CD14-positive monocyte (primary cell): ENCODE data around the gene PKNOX2. TPM values are rescaled to one million over a fixed set of nuclear protein-coding genes. Genes with fewer than 3 reads are reported as not detected.

Experiments used
- DNase-seq, 3 donors: peaks; one replicate each; pipeline ENCODE4 v3.0.0-alpha.2; 2011 to 2022
- H2AFZ ChIP-seq: 2 replicates; pipeline ENCODE4 v1.6.0; 2012; ENCODE audit warnings: mild to moderate bottlenecking, low read depth, low read length, inconsistent platforms; ENCODE audit not compliant: insufficient read depth, poor library complexity, severe bottlenecking
- H3K27ac ChIP-seq, 2 donors: 1 replicate in 1 of 2; 2 replicates in 1 of 2; pipeline ENCODE4 v1.5.1; 2012 to 2013; ENCODE audit warnings: low read length in 2 of 2, control low read depth in 1 of 2, inconsistent platforms in 1 of 2, low read depth in 1 of 2, mild to moderate bottlenecking in 1 of 2
- H3K27me3 ChIP-seq, 2 donors: one replicate each; pipeline versions ENCODE4 v1.6.0 to v1.6.1; 2011 to 2013; ENCODE audit warnings: low read length in 2 of 2; ENCODE audit not compliant: control insufficient read depth in 2 of 2, insufficient read depth in 2 of 2
- H3K36me3 ChIP-seq, 2 donors: replicated peaks in 1 of 2; 1 replicate in 1 of 2; 2 replicates in 1 of 2; pipeline versions ENCODE4 v1.5.1 to v1.6.1; 2012 to 2013; ENCODE audit warnings: low read length in 2 of 2, control low read depth in 1 of 2, inconsistent platforms in 1 of 2, mild to moderate bottlenecking in 1 of 2; ENCODE audit not compliant: insufficient read depth in 2 of 2, control insufficient read depth in 1 of 2
- H3K4me1 ChIP-seq, 2 donors: 1 replicate in 1 of 2; 2 replicates in 1 of 2; pipeline versions ENCODE4 v1.5.1 to v1.6.1; 2012 to 2013; ENCODE audit warnings: low read length in 2 of 2, control low read depth in 1 of 2, inconsistent platforms in 1 of 2, mild to moderate bottlenecking in 1 of 2, moderate library complexity in 1 of 2; ENCODE audit not compliant: insufficient read depth in 2 of 2, control insufficient read depth in 1 of 2
- H3K4me2 ChIP-seq: replicated peaks from 2 replicates; pipeline ENCODE3; 2012; ENCODE audit warnings: low read length, moderate library complexity, mild to moderate bottlenecking; ENCODE audit not compliant: poor library complexity, severe bottlenecking; ENCODE audit errors: extremely low read depth
- H3K4me3 ChIP-seq, 3 experiments: fragments of 200-600 bp in 1 of 3; sonication (generic) in 1 of 3; replicated peaks in 1 of 3; 1 replicate in 2 of 3; 2 replicates in 1 of 3; pipeline ENCODE4 v1.5.1; 2011 to 2013; ENCODE audit warnings: low read length in 3 of 3, mild to moderate bottlenecking in 3 of 3, control low read depth in 2 of 3, low read depth in 2 of 3, inconsistent platforms in 1 of 3, moderate library complexity in 1 of 3
- H3K79me2 ChIP-seq: 2 replicates; pipeline ENCODE4 v1.6.0; 2012; ENCODE audit warnings: mild to moderate bottlenecking, control low read depth, inconsistent platforms, low read length, moderate library complexity; ENCODE audit not compliant: insufficient read depth
- H3K9ac ChIP-seq: 2 replicates; pipeline ENCODE4 v1.6.0; 2017; ENCODE audit warnings: low read length, mild to moderate bottlenecking; ENCODE audit not compliant: insufficient read depth, poor library complexity, severe bottlenecking
- H3K9me3 ChIP-seq, 2 donors: replicated peaks in 1 of 2; 1 replicate in 1 of 2; 2 replicates in 1 of 2; pipeline versions ENCODE4 v1.5.1 to v1.6.1; 2012 to 2013; ENCODE audit warnings: low read length in 2 of 2, control low read depth in 1 of 2; ENCODE audit not compliant: control insufficient read depth in 1 of 2, insufficient read depth in 1 of 2
- H4K20me1 ChIP-seq: 2 replicates; pipeline ENCODE4 v1.6.0; 2012; ENCODE audit warnings: mild to moderate bottlenecking, low read length, control low read depth, moderate library complexity; ENCODE audit not compliant: insufficient read depth
- H3K27ac Mint-ChIP-seq, 7 donors: one replicate each; pipeline ENCODE4 v1.8.0; 2020; ENCODE audit warnings: mild to moderate bottlenecking in 7 of 7, mixed read lengths in 7 of 7, moderate library complexity in 6 of 7, inconsistent platforms in 2 of 7
- H3K27me3 Mint-ChIP-seq, 3 donors: one replicate each; pipeline ENCODE4 v1.8.0; 2021 to 2022; ENCODE audit warnings: low read depth in 3 of 3, mild to moderate bottlenecking in 3 of 3, mixed read lengths in 3 of 3, moderate library complexity in 3 of 3, inconsistent platforms in 1 of 3
- H3K36me3 Mint-ChIP-seq, 2 donors: one replicate each; pipeline ENCODE4 v1.8.0; 2020; ENCODE audit warnings: mixed read lengths in 2 of 2, inconsistent platforms in 1 of 2, mild to moderate bottlenecking in 1 of 2
- H3K4me1 Mint-ChIP-seq: one replicate; pipeline ENCODE4 v1.8.0; 2020; ENCODE audit warnings: mild to moderate bottlenecking, mixed read lengths
- H3K4me3 Mint-ChIP-seq, 2 donors: one replicate each; pipeline ENCODE4 v1.8.0; 2020; ENCODE audit warnings: mild to moderate bottlenecking in 2 of 2, mixed read lengths in 2 of 2, moderate library complexity in 1 of 2
- H3K9me3 Mint-ChIP-seq, 7 donors: one replicate each; pipeline ENCODE4 v1.8.0; 2020 to 2022; ENCODE audit warnings: mixed read lengths in 7 of 7, mild to moderate bottlenecking in 6 of 7, moderate library complexity in 6 of 7, inconsistent platforms in 2 of 7
- WGBS: methylation state at CpG from one replicate; pipeline ENCODE4 v1.1.5; 2013; ENCODE audit warnings: missing lambda C conversion rate; ENCODE audit not compliant: insufficient coverage; 5-methylcytosine and 5-hydroxymethylcytosine counted together
- intact Hi-C, 2 donors: fragments of 100-400 bp; cut with micrococcal nuclease; formaldehyde crosslinking; loops; one replicate each; pipeline versions ENCODE4 v1.15.0 to v1.15.1; 2023
- polyA plus RNA-seq, 3 donors: library from polyadenylated mRNA; depleted of rRNA in 1 of 3; unstranded in 2 of 3; stranded (reverse) in 1 of 3; fragments of 300-500 nt in 2 of 3; fragments of >200 nt in 1 of 3; fragmentation: Illumina TruSeq in 2 of 3; gene quantifications; 1 replicate in 2 of 3; 2 replicates in 1 of 3; pipeline ENCODE4 v1.2.3, GENCODE V29; 2012 to 2021
- TF ChIP-seq, protein P1 (sequence below): fragments of 200-600 bp; IDR thresholded peaks from one replicate; pipeline ENCODE4 v1.8.0; 2022; ENCODE audit warnings: antibody characterized with exemption, mild to moderate bottlenecking

PKNOX2 gene
- polyA plus RNA-seq, 3 donors, result not detected

- Histone ChIP-seq H3K36me3 (no peaks in the 10 kb centered on the region), H4K20me1 (no peaks in the 10 kb centered on the region), H3K9me3 (no peaks in the 10 kb centered on the region), H3K9ac (no peak overlapping the region), H3K4me3 (no peak overlapping the region), H3K27ac (no peak overlapping the region), H3K4me1 (peaks cover 8% of the 10 kb centered on the region in 2 donors), H3K4me2 (no peak overlapping the region), H3K79me2 (no peaks in the 10 kb centered on the region), H2AFZ (peak overlapping the region; percentile 7), H3K27me3 (peaks cover 9 to 19% of the 10 kb centered on the region in 2 donors)
- peaks cover 9% of the 10 kb centered on the region for H3K4me1 Mint-ChIP-seq
- intact Hi-C loops, result no loop called here
- no peak for DNase-seq
- no peak overlapping the region for H3K27ac Mint-ChIP-seq
- H3K9me3 Mint-ChIP-seq, result peaks cover 0 to 4% (median 0%) of the 10 kb centered on the region in 7 donors
- 90% methylated on average over 10 of the region's 22 CpGs for WGBS
- H3K4me3 Mint-ChIP-seq, result peak overlapping the region in 1 of 2 donors; percentile 33
- H3K27me3 Mint-ChIP-seq, result peaks cover 18 to 35% (median 23%) of the 10 kb centered on the region in 3 donors
- TF ChIP-seq, protein P1, sequence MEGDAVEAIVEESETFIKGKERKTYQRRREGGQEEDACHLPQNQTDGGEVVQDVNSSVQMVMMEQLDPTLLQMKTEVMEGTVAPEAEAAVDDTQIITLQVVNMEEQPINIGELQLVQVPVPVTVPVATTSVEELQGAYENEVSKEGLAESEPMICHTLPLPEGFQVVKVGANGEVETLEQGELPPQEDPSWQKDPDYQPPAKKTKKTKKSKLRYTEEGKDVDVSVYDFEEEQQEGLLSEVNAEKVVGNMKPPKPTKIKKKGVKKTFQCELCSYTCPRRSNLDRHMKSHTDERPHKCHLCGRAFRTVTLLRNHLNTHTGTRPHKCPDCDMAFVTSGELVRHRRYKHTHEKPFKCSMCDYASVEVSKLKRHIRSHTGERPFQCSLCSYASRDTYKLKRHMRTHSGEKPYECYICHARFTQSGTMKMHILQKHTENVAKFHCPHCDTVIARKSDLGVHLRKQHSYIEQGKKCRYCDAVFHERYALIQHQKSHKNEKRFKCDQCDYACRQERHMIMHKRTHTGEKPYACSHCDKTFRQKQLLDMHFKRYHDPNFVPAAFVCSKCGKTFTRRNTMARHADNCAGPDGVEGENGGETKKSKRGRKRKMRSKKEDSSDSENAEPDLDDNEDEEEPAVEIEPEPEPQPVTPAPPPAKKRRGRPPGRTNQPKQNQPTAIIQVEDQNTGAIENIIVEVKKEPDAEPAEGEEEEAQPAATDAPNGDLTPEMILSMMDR, result no peak
- H3K36me3 Mint-ChIP-seq, result no peaks in the 10 kb centered on the region
Measured at GRCh38 chr11:125129316-125129993, 35.1 kb upstream of the PKNOX2 start.

- H2AFZ ChIP-seq, result no peak overlapping the region
- no peak overlapping the region for H3K4me3 ChIP-seq
- H3K79me2 ChIP-seq, result no peaks in the 10 kb centered on the region
- H3K4me2 ChIP-seq, result no peak overlapping the region
- Mint-ChIP-seq H3K27ac (no peak overlapping the region), H3K36me3 (no peaks in the 10 kb centered on the region), H3K27me3 (peaks cover 15 to 37% (median 20%) of the 10 kb centered on the region in 3 donors), H3K4me1 (peaks cover 3% of the 10 kb centered on the region), H3K4me3 (no peak overlapping the region), H3K9me3 (peaks cover 0 to 2% (median 0%) of the 10 kb centered on the region in 7 donors)
- no peak overlapping the region for H3K9ac ChIP-seq
- no peaks in the 10 kb centered on the region for H3K4me1 ChIP-seq
- H3K9me3 ChIP-seq, result no peaks in the 10 kb centered on the region
- no peaks in the 10 kb centered on the region for H3K36me3 ChIP-seq
- H3K27ac ChIP-seq, result no peak overlapping the region
- intact Hi-C loops, result no loop called here
- H4K20me1 ChIP-seq, result no peaks in the 10 kb centered on the region
- TF ChIP-seq, protein P1, result no peak
- DNase-seq, result no peak
- WGBS, result 100% methylated on average over 1 of the region's 1 CpG
- H3K27me3 ChIP-seq, result peaks cover 10 to 12% of the 10 kb centered on the region in 2 donors
Measured at GRCh38 chr11:125132071-125132470, 32.5 kb upstream of the PKNOX2 start.
